H1 (cell line): Measurements from ENCODE around the gene LY6G6C. TPM values are rescaled to one million over a fixed set of nuclear protein-coding genes. Genes with fewer than 3 reads are reported as not detected.

Experiments used
- polyA plus RNA-seq, 7 experiments: library from polyadenylated mRNA; depleted of rRNA in 3 of 7; stranded (reverse) in 5 of 7; unstranded in 2 of 7; fragments of >200 nt in 5 of 7; fragments of 200-250 nt in 2 of 7; gene quantifications; 1 replicate in 5 of 7; 2 replicates in 1 of 7; 4 replicates in 1 of 7; pipeline versions ENCODE4 v1.2.1 to v1.2.3, GENCODE V29; 2011 to 2013; ENCODE audit warnings: missing spikeins in 2 of 7, mixed read lengths in 2 of 7
- total RNA-seq: library from RNA; stranded (reverse); fragmentation: NEBNext Ultra II Directional; extraction: Animal tissue kit (Norgen Biotek cat#: 25700); gene quantifications from 2 replicates; pipeline ENCODE4 v1.2.1, GENCODE V29; 2021
- TF ChIP-seq, protein P1 (sequence below): IDR thresholded peaks from 2 replicates; pipeline ENCODE4 v1.6.1; 2011; ENCODE audit warnings: low read length, improper control_type of control experiment
- TF ChIP-seq, protein P2 (sequence below): IDR thresholded peaks from 2 replicates; pipeline ENCODE4 v1.6.1; 2011; ENCODE audit warnings: low read depth, mild to moderate bottlenecking, low read length; ENCODE audit not compliant: insufficient read depth

Gene LY6G6C
- total and polyA plus RNA-seq, 2 of the 8 experiments (the other 6 are each of a cell fraction or from before 2014, with no cell fraction given): 0.23 TPM; not detected in 1

DNA sequence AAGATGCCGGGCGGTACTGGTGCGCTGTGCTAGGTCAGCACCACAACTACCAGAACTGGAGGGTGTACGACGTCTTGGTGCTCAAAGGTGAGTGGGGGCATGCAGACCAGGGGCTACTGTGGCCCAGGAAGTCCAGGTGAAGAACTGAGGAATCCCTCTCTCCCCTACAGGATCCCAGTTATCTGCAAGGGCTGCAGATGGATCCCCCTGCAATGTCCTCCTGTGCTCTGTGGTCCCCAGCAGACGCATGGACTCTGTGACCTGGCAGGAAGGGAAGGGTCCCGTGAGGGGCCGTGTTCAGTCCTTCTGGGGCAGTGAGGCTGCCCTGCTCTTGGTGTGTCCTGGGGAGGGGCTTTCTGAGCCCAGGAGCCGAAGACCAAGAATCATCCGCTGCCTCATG lies 13.8 kb downstream of the LY6G6C start (continued):
- TF ChIP-seq, protein P1, sequence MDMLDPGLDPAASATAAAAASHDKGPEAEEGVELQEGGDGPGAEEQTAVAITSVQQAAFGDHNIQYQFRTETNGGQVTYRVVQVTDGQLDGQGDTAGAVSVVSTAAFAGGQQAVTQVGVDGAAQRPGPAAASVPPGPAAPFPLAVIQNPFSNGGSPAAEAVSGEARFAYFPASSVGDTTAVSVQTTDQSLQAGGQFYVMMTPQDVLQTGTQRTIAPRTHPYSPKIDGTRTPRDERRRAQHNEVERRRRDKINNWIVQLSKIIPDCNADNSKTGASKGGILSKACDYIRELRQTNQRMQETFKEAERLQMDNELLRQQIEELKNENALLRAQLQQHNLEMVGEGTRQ: no peak
- TF ChIP-seq, protein P2, sequence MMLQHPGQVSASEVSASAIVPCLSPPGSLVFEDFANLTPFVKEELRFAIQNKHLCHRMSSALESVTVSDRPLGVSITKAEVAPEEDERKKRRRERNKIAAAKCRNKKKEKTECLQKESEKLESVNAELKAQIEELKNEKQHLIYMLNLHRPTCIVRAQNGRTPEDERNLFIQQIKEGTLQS: no peak
